NCI-H748 treated with DMSO at 0.1 percent for 48 hours (cell line): Measurements from ENCODE around the gene MAT2A.

ENCODE experiments used
- DNase-seq: peaks from one replicate; lab custom pipeline; 2025; lab: John Stamatoyannopoulos, UW

MAT2A gene

GRCh38 chr2:85538507-85539360 is at the start of gene MAT2A:
Gene MAT2A (plus strand): TSS chr2:85539168. CDS start chr2:85539288, 120 bp downstream.
- DNase-seq = peak; percentile 75

DNA sequence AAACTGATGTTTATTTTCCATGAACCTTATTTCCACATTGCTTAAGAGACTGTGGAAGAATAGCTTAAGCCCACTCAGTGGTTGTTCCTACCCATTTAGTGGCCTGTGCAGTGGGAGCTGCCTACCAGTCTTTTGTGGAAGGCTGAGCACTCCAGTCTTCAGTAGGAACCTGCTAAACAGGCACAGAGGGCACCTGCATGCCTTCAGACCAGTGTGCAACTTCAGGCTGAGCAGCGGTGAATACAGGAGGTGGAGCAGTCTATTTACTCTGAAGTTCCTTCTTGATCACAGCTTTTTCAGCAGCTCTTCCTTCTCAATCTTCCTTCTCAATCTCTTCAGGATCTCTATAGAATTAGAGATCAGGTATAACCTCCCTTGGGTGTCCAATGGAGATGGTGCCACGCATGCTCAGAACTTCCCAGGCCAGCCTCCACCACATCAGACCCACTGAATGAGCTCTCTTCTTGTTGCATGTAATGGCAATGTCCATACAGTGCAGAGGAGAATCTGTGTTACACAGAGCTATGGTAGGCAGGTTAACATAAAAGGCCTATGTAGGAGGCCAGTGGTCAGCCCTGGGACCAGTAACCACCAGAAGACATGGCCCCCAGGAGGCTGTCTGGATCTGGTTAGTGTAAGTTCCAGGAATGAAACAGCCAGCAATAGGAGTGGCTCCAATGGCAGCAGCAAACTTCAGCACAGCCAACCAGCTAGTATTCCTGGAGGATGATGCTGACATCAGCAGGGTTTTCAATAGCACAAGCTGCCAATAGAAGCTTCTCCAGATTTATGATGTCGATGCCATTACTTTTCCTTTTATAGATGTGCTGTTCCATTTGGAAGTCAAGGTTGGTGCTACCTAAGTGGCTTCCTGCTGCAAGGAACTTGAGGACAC is 47.9 kb upstream of the MAT2A start:
- DNase-seq = no peak

DNA sequence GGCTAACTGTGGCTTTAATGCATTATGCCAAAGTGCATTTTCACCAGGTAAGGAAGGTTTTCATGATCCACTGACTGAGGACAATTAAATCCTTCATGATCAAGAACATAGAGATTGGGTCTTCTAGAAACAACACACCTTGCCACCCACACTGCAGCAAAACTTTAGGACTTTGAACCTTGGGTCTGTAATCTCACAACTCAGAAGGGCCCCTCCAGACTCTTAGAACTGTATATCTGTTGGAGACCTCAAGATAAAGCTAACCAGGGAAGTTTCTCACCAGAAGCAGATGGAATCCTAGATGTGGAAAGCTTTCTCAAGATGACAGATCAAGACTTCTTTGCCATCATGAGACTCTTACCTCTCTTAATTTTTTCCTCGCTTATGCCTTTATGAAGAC is 42.5 kb upstream of the MAT2A start:
- no peak for DNase-seq

DNA sequence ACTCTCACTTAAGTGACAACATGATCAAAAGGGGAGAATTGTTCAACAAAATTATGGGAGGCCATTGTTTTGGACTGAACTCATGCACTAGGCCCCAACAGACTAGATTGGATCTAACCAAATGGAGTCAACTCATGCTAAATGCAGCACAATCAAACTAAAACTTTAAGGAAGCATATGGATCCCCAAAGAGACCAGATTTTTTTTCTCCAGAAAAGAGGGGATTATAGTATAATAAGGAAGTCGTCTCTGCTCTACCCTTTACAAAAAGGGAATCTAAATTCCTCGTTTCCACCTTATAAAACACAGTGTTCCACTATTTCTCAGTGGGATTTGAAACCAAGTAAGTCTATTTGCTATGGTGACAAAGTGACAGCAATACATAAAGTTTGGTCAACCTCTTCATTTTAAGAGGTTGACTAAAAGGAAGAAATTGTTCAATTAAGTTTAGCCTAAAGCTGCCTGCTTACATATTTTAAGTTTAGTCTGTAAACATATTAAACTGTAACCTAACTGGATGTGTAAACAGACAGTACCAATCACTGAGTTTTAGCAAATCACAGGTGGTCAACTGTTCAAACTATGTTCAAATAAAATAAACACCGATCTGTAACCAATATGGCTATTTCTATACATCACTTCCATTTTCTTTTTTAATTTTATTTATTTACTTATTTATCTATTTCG is 40.9 kb upstream of the MAT2A start:
- no peak for DNase-seq

- no peak for DNase-seq
Measured at GRCh38 chr2:85501248-85501647, 37.7 kb upstream of the MAT2A start.

GRCh38 chr2:85502720-85503119 is 36.2 kb upstream of the MAT2A start:
- DNase-seq = no peak

DNA sequence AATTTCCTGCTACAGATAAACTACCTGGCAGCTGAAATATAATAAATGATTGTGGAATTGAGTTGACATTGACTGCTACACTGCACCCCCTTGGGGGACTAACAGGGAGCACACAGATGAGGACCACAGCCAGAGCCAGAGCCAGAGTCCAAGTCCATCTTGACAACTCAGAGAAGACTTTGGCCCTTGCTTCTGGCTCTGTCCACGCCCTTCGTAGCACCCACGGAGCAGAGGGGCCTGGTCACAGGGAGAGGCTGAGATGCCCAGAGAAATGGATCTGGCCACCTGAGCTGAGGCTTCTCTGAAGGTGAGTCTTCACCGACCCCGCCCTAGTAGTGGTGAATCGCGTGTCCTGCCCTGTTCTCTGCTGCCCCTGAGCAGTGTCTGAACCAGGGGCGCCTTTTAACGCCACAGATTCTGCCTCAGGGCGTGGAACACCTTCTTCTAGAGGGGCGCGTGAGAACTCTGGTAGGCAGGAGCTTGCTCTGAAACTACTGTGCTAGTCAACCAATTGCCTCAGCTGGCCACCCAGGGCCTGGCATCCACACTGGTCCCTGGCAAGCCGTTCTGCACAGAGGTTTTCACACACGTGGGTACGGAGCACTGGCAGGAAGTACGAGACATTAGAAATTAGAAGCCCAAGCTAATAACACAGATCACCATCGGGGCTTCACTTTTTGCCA is 35.7 kb upstream of the MAT2A start:
- no peak for DNase-seq

GRCh38 chr2:85503851-85504777 is 34.9 kb upstream of the MAT2A start:
- DNase-seq = no peak

- no peak for DNase-seq
Measured at GRCh38 chr2:85504778-85505261, 34.1 kb upstream of the MAT2A start.

DNA sequence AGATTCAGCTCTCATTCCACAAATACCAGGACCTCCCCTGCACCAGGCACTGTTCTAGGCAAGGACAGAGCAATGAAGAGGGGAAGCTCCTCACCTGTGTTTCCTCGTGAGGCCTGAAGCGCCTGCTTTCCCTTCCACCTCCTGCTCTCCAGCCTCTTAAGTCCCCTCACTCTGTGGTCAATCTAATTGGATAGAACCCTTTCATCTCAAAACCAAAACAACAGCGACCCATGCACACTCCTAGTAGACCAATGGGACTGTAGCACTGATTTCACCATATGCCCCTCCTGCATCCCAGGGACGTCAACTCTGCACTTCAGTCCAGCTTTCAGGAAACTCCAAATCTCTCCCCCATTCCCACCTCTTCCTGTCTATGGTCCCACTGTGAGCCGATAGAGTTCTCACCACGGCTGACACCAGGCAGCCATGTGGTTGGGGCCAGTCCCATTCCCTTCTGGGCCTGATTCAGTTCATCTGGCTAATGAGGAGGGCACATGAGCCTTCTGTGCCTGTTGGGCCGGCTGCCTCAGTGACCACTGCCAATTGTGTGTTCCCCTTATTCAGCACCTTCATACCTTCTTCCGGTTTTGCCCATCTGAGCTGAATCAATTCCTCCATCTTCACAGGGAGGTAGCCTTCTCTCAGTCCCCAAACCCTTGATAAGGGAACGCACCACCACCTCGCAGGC is 33.3 kb upstream of the MAT2A start:
- DNase-seq = no peak

GRCh38 chr2:85506768-85507181 is 32.2 kb upstream of the MAT2A start:
- DNase-seq = no peak

GRCh38 chr2:85511008-85511811 is 27.8 kb upstream of the MAT2A start:
- no peak for DNase-seq

DNA sequence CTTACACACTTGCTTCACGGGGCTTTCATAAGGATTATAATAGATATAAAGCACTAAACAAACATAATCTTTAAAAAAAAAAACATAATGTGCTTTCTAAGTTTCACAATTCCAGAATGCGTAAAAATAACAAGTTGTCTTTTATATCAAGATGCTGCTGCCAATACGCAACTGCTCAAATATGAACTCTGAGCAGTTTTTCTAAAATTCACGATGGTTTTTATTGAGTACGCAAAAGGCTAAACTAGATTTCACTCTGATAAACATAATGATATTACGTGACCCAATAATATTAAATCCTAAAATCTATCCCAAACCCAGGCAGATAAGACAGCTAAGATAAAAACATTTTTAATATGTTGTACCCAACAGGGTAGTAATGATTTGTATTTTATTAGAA is 24.6 kb upstream of the MAT2A start:
- no peak for DNase-seq

DNA sequence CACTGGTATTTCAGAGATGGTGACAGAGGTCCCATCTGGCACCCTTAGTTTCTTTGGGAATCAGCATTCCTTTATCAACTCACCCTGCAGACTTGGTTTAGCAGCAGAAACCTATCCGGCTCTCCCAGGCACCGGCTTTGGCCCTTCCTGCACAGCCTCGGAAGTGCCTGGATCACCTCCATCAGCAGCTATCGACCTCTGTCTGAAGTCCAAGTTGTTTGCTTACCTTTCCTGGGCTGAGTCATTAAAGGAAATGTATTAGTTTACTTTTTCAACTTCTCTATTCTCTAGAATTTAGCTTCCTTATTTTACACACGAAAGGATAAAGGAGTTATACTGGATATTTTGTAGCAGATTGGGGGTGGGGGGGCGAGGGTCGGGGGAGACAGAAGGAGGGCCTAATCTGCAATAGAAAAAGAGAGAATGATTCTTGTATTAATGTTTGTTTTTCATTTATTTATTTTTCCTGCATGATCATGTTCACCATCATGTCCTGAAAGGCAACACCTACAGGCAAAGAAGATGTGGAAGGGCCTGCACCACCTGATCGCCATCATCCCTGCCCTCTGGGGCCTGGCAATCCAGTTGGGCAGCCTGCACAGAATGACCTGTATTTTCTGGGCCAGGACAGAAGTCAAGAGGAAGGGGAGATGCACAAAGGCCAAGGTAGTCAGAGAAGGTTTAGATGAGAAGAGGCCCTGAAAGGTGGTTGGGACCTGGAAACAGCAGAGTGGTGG is 22.1 kb upstream of the MAT2A start:
- DNase-seq = no peak

- no peak for DNase-seq
Measured at GRCh38 chr2:85522090-85522647, 16.8 kb upstream of the MAT2A start.

GRCh38 chr2:85523062-85523902 is 15.7 kb upstream of the MAT2A start:
- DNase-seq = no peak

DNA sequence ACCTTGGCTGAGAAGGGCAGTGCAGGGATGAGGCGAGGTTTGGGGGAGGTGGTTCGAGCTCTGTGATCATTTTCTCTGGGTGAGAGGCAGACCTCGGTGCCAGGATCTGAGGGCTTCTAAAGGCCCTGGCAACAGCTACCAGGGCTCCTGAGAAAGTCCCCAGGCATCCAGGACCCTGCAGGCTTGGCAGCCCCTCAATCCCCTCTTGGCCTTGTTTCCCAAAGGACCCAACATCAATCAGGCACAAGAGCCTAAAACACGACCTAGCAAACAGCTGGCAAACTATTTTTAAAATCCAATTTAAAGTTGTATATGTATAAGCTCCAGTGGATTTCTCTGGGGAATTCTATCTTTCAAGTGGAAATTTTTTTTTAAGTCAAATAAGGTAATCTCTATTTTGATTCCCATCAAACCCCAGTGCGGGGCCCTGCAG is 15.0 kb upstream of the MAT2A start:
- DNase-seq = no peak
